ENCODE measurements around the gene AP2A2.

DNA sequence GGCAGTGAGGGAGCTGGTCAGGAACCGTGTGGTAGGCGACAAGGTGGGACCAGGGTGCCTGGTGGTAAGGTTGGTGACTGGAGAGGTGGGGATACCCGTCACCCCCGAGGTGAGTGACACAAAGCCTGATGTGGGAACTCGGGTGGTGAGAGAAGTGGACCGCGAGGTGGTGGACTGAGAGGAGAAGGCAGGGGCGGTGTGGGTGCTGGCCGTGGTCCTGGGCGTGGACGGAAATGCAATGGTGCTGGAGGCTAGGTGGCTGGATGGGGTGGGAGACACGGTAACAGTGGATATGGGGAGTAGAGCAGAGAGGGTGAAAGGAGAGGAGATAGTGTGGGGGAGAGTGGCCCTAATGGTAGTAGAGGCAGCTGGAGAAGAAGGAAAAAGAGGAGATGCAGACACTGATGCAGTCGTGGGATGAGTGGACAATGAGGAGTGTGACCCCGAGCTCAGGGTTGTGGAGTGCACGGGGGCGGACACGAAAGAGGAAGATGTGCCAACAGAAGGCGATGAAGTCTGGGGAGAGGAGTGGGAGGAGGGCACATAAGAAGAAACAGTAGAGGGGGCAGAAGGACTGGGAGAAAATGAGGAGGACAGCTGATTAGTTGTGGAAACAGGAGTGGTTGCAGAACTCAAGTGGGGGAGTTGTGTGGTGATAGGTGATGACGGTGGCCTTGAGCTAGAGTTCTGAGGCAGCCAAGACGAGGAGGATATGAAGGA is 90.3 kb downstream of the AP2A2 start:
- TF ChIP-seq, protein P1, sequence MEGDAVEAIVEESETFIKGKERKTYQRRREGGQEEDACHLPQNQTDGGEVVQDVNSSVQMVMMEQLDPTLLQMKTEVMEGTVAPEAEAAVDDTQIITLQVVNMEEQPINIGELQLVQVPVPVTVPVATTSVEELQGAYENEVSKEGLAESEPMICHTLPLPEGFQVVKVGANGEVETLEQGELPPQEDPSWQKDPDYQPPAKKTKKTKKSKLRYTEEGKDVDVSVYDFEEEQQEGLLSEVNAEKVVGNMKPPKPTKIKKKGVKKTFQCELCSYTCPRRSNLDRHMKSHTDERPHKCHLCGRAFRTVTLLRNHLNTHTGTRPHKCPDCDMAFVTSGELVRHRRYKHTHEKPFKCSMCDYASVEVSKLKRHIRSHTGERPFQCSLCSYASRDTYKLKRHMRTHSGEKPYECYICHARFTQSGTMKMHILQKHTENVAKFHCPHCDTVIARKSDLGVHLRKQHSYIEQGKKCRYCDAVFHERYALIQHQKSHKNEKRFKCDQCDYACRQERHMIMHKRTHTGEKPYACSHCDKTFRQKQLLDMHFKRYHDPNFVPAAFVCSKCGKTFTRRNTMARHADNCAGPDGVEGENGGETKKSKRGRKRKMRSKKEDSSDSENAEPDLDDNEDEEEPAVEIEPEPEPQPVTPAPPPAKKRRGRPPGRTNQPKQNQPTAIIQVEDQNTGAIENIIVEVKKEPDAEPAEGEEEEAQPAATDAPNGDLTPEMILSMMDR (conservative IDR thresholded peaks at IDR 0.05; ENCODE audit: low read depth, low read length), result no peak
- TF ChIP-seq EZH2 (IDR thresholded peaks at IDR 0.05; ENCODE audit: low read length, unreplicated experiment), result no peak

Measured in PC-3 (cell line).